Activated naive CD4-positive, alpha-beta T cell treated with anti-CD3 and anti-CD28 coated beads, Interleukin-2, amount 50 U/mL, for 16 hours (primary cell): Measurements from ENCODE around the gene TRIM73.
A peak's percentile ranks its signal among the peaks of the same experiment; 100 is the strongest.
"Not testable (repeated sequence)": the region's sequence is repeated elsewhere in the genome, so short reads cannot be mapped to it uniquely, and the experiment has no call there.

ENCODE experiments used
- DNase-seq: peaks from one replicate; pipeline ENCODE4 v3.0.0-alpha.2; 2020

Gene TRIM73

DNA sequence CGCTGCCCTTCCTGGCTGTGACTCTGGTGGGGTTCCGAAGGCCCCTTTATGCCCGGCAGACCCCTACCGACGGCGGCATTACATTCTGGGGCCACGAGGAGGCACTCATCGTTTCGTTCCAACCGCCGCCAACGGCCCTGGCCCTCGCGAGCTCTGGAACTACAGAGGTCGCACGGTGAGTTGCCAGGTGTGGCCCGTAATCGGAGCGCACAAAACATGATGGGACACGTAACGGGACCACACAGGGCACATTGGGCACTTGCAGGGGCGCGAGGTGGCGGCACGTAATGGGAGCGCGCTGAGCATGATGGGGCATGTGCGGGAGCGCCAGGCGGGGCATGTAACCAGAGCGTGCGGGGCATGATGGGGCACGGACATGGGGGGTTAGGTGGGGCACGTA lies at the start of gene TRIM73:
TSS of gene TRIM73 (plus strand) at position 301 of the 400 bp plus-strand sequence. CDS start 3,305 bp downstream, outside the sequence.
- DNase-seq, result not testable (repeated sequence)

DNA sequence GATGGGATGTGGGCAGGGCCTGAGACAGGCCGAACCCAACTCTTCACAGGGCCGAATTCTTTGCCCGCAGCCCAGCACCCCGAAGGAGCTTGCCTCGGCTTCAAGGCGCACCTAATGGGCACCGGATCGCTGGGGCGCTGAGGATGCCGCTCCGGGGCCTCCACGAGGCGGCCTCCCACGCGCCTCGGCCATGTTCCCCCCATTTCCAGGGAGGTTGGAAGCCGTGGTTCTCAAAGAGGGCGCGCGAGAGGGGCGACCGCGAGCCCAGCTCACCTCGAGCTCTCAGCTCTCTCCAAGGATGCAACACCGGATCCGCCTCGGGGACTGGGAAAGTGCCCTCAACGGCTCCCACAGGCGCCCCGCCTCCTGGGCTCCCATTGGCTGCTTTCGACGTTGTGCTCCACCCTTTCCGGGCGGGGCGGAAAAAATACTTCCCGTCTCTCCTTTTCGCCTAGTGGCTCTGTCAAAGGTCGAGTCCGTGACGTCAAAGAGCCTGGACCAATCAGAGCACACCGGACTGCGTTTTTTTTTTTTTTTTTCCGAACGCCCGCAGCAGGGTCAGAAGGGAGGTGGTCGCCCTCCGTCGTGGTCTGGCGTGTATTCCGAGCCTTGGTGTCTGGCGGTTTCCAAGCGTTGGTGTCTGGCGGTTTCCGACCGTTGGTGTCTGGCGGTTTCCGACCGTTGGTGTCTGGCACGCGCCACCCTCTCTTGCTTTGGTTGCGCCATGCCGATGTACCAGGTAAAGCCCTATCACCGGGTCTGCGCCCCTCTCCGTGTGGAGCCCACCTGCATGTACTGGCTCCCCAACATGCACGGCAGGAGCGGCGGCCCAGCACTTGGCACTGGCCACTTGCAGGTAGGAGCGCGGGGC lies 36.5 kb upstream of the TRIM73 start:
- peak; percentile 12 for DNase-seq

- not testable (repeated sequence) for DNase-seq
Observed at GRCh38 chr7:75359542-75359848, 35.9 kb upstream of the TRIM73 start.

- DNase-seq, result not testable (repeated sequence)
Observed at GRCh38 chr7:75364079-75364478, 31.4 kb upstream of the TRIM73 start.

DNA sequence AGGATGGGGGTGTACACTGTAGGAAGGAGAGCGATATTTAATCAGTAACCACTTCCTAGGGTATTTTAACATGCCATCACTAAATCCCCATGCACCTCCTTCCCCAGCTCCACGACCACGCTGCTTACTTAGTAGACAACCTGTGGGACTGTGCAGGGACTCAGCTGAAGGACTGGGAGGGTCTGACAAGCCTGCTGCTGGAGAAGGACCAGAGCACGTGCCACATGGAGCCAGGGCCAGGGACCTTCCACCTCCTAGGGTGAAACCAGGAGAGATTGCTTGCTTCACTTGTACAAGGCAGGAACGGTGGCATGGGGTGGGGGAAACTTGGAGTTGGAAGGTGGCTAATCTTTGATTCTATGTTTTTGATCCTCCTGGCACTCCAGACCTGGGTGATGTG lies 28.8 kb upstream of the TRIM73 start:
- not testable (repeated sequence) for DNase-seq

DNA sequence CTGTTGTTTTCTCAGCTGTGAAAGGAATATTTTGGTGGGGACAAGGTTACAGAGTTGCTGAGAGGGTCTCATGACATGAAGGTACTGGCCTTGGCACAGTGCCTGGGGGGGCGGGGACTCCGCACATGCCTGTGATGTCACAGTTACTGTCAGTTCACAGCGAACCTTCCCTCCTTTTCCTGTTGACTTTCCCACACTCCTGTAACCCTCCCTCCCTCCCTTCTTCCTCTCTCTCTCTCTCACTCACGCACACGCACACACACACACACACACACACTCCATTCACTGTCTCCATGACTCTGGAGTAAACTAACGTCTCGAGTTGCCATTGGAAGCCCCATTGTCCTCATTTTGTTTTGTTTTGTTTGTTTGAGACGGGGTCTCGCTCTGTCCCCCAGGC lies 28.1 kb upstream of the TRIM73 start:
- DNase-seq, result not testable (repeated sequence)

DNA sequence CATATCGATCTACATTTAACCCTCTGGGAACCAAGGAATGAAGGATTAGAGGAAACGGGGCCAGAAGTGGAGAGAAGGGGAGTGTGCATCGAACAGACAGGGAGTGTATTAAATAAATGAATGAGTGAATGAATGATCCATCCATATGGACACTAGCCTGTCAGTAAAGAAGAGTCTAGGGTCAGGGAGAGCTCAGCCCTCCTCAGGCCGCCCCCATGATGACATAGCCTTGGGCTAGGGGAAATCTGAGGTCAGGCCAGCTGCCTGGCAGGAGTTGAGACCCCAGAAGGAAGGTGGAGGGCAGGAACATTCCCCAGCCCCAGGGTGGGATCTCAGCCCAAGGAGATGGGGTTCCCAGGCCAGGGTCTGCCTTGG lies 21.3 kb upstream of the TRIM73 start:
- not testable (repeated sequence) for DNase-seq

GRCh38 chr7:75374519-75375317 lies 20.7 kb upstream of the TRIM73 start:
- DNase-seq, result not testable (repeated sequence)

- DNase-seq, result not testable (repeated sequence)
Observed at GRCh38 chr7:75393194-75393593, 2.2 kb upstream of the TRIM73 start.

DNA sequence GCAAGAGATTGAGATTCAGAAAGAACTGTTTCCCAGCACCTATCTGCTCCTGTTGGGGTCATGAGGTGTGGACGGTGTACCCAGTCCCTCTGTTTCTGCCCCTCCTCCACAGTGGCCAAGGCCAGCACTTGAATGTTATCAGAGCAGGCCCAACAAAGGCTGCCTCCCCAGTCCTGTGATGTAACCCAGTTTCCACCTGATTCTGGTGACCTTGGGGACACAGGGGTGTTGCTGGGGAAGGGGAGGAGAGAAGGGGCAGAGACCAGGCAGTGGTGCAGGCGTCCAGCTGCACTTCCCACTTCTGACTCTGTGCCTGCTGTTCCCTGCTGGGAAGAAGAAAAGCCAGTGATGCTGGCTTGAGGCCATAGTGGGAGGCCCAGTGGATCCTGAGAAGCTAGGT lies 2.4 kb downstream of the TRIM73 start:
- DNase-seq, result not testable (repeated sequence)

DNA sequence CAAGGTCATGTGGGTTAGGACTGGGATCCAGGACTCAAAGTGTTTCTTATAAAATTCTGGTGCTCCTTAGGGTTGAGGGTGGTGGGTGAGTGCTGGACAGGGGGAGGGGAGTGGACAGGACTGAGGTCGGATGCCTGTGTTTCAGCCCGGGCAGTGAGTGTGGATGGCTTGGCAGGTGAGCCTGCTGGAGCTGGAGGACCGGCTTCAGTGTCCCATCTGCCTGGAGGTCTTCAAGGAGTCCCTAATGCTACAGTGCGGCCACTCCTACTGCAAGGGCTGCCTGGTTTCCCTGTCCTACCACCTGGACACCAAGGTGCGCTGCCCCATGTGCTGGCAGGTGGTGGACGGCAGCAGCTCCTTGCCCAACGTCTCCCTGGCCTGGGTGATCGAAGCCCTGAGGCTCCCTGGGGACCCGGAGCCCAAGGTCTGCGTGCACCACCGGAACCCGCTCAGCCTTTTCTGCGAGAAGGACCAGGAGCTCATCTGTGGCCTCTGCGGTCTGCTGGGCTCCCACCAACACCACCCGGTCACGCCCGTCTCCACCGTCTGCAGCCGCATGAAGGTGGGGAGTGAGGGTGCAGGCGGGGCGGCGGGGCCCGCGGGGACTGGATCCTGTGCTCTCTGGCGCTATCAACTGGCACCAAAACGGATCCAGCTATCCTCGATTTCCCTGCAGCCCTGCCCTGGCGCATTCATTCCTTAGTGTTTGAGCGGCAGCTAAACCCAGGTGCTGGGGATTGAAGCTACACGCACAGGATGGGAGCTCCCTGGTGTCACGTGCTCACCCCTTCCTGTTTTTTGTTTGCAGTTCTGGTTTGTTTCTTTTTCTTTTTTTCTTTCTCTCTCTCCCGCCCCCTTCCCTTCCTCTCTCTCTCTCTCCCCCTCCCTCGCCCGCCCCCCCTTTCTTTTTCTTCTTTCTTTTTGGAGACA lies 3.6 kb downstream of the TRIM73 start:
- DNase-seq, result not testable (repeated sequence)

DNA sequence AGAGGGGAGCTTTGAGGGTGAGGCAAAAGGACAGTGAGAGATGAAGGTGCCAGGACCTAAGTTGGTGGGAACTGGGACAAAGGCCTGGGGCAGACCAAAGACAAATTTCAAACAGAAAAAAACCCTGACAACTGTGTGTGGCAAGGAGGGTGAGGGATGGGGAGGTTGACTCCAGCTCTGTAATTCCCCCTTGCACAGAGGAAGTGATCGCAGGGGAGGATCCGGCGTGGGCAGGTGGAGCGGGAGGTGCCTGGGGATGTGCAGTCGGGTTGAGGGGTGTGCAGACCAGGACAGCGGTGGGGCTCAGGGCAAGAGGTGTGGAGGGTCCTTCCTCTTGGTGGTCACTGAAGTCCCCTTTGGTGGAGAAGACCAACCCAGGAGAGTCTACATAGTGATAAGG lies 5.1 kb downstream of the TRIM73 start:
- not testable (repeated sequence) for DNase-seq

- not testable (repeated sequence) for DNase-seq
Observed at GRCh38 chr7:75403455-75404443, 8.3 kb downstream of the TRIM73 start.

- DNase-seq, result not testable (repeated sequence)
Observed at GRCh38 chr7:75404663-75405062, 9.2 kb downstream of the TRIM73 start.

DNA sequence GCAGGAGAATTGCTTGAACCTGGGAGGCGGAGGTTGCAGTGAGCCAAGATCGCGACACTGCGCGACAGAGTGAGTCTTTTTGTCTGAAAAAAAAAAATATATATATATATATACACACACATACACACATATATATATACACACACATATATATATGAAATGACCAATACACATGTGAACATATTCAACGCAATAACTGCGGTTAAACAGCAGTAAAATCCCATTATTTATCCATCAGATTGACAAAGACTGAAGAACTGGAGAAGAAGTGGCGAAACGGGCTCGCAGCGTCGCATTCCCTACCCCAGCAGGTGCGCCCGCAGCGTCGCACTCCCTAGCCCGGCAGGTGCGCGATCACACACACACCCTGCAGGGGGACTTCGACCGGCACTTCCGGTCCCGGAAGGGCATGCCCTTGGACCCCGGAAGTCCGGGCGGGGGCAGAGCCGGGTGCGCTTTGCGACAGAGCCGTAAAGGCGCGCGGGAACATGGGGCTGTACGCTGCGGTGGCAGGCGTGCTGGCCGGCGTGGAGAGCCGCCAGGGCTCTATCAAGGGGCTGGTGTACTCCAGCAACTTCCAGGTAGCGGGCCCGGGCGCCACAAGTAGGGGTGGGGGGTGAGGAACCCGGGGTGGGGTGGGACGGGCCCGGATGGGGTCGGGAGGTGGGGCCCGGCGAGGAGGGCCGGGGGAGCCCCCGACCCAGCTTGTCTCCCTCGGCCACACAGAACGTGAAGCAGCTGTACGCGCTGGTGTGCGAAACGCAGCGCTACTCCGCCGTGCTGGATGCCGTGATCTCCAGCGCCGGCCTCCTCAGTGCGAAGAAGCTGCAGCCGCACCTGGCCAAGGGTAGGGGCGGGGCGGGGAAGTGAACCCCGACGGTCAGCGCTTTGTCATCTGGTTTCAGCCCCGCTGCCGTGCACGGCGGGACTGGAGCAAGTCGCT lies 14.7 kb downstream of the TRIM73 start:
- DNase-seq, result not testable (repeated sequence)

- not testable (repeated sequence) for DNase-seq
Observed at GRCh38 chr7:75410823-75411173, 15.4 kb downstream of the TRIM73 start.

GRCh38 chr7:75414204-75414603 lies 18.8 kb downstream of the TRIM73 start:
- DNase-seq, result not testable (repeated sequence)

DNA sequence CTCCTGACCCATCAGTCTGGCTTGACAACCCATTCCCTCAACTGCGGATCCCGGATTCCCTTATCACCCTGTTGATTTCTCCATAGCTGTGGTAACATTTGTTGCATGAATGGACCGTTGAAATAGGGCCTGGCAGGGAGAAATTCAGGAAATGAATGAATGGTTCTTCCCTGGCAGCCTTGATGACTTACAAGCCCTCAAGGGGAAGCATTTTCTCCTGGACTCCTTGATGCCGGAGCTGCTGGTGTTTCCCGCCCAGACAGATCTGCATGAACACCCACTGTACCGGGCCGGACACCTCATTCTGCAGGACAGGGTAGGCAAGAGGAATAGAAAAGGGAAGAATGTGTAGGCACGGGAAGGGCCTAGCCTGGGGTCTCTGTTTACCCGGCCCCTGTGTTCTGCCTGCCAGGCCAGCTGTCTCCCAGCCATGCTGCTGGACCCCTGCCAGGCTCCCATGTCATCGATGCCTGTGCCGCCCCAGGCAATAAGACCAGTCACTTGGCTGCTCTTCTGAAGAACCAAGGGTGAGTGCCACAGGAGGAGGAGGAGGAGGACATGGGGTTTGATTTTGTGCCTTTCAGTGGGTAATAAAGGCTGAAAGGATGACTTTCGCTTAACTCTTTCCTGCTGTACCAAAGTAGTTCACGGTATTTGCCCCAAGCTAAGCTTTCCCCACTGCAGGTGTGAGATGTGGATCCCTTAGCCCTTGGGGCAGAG lies 19.4 kb downstream of the TRIM73 start:
- not testable (repeated sequence) for DNase-seq

- not testable (repeated sequence) for DNase-seq
Observed at GRCh38 chr7:75415428-75415817, 20.0 kb downstream of the TRIM73 start.
